GM19395 (cell line): ENCODE data around the gene C1orf35.
A peak's percentile ranks its signal among the peaks of the same experiment; 100 is the strongest.

ENCODE experiments used
- ATAC-seq: cut with Tn5 transposase; IDR thresholded peaks from one replicate; pipeline ENCODE4 v1.9.1; 2021; ENCODE audit warnings: mild to moderate bottlenecking, moderate library complexity; ENCODE audit not compliant: unreplicated experiment

The C1orf35 gene

DNA sequence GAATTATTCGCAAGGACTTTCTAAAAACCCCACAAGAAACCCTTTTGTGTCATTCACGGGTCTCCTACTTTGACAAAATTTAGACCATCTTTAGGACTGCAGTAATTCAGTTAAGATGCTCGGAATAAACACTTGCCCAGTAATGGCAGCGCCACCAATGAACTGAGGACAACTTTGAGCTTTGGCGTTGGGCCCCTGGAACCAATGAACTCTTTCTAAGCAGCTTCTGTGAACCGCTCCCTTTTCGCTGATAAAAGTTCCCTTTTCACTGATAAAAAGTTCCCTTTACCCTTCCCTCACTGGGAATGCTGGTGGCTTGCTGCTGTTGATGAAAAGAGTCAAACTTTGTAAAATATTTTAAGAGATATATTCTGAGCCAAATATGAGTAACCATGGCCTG is 7.4 kb upstream of the C1orf35 start:
- ATAC-seq: no peak

DNA sequence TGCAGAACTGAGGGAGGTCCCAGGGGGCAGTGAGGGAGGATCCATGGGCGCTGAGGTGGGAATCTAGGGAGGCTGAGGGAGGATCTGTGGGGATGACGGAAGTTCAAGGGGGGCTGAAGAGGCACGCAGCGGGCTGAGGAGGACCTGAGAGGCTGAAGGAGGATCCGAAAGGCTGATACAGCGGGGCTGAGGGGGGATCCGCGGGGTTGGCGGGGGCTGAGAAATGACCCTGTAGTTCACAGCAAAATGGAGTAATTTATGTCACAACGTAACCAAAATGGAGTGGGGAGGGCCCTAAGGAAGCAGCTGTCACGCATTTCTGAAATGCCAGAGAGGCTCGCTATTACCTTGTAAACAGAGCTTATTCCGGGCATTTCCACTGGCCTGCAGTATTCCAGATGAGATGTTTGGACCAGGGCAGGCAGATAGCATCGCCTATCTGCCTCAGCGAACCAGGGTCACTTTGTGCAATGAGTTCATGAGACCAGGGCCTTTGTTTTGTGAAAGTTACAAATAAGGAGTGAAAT is 6.9 kb upstream of the C1orf35 start:
- ATAC-seq: peak; percentile 4

DNA sequence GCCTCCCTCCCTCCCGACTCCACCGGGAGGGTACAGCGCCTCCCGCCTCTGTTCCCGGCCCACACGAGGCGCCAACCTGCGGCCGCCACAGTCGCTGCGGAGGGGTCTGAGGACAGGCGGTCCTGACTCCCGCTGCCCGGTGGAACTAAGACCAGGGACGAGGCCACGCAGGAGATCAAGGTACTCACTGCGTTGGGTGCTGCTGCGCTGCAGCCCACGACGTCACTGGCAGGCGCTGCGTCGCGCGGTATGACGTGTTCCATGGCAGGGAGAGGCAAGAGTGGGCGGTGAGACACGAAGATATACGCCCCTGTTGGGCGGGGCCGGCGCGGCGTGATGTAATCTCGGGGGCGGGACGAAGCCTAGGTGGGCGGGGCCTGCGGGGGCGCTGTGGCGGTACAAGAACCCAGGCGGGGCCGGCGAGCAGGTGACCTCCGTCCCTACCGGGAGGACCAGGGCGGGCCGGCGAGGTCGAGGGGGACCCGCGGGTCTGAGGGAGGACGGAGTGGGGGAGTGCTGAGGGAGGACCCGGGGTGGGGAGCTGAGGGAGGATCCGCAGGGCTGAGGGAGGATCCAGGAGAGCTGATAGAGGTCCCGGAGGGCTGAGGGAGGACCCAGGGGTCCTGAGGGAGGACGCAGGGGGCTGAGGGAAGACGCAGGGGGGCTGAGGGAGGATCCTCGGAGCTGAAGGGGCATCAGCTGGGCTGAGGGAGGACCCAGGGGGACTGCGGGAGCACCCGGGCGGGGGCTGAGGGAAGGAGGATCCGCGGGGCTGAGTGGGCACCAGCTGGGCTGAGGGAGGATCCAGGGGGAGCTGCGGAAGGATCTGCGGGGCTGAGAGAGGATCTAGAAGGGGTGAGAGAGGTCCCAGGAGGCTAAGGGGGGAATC is 6.2 kb upstream of the C1orf35 start, which contains the start of gene MRPL55:
Gene MRPL55 (minus strand): TSS at position 227 of the 889 bp plus-strand sequence. CDS start 1,039 bp downstream, outside the sequence.
- ATAC-seq: peak; percentile 90

DNA sequence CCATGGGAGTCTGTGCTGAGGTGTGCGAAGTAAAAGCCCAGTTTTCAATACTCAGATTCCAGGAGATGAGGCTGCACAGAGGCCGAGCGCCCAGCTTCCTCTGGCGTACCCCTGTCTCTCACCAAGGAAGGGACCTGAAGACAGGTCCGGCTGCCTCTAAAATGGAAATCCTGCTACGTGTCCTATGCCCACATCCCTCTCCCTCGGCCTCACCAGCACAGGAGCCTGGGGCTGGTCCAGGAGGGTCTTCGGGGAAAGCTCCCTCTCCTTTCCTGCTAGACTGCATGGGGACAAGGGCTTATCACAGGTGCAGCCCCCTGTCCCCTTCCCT is 5.6 kb upstream of the C1orf35 start:
- peak; percentile 10 for ATAC-seq

DNA sequence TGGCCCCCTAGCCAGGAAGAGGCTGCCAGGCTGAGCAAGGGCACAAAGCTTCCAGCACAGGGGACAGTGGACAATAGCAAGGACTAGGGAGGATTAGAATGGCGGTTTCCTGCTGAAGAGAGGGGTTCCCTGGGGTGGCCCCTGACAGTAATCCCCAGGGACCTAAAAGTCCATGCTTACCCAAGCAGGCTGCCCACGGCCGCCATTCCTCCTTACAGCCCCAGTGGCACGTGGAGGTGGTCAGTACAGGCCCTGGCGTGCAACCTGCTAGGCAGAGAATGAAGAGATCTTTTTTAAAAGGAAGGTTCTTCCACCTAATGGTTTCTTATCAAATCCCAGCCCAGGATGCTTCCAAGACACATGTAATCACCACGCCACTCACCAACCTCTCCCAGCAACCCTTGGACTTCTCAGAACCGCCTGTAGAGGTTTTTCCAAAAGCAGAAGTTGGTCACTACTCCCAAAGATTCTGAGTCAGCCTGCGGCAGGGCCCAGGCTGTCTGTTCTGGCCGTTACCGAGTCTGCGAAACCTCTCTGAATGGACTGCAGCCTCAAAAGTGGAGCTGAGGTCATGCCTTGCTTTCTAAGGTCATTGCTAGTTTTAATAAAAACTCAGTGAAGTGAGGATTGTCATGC is 5.0 kb upstream of the C1orf35 start:
- ATAC-seq: no peak

DNA sequence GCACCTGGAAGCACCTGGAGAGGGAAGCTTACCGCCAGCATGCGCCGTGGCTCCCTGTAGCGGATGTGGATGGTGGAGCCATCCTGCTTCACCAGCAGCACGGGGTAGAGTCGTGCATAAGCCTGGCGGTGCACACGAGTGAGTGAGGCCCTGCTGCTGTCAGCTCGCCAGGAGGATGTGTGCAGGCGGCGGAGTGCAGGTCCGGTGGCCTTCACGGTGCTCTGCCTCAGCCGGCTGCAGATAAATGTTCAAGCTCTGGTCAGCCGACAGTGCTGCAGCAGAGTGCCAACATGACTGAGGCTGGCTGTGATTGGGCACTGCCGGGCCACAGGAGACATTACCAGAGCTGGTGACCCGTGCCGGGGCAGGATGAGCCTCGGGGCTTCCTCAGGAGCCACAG is 4.5 kb upstream of the C1orf35 start:
- no peak for ATAC-seq

DNA sequence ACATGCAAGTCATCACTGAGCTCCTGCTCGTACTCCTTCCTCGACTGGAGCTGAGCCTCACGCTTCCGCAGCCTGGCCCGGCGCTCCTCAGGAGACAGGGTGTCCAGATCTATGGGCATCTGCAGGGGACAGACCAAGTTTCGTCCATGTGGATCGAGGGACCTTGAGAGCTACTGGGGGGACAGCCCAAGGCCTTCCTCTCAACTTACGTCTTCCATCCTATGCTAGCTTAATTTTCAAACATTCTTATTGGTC is 3.6 kb upstream of the C1orf35 start:
- no peak for ATAC-seq

DNA sequence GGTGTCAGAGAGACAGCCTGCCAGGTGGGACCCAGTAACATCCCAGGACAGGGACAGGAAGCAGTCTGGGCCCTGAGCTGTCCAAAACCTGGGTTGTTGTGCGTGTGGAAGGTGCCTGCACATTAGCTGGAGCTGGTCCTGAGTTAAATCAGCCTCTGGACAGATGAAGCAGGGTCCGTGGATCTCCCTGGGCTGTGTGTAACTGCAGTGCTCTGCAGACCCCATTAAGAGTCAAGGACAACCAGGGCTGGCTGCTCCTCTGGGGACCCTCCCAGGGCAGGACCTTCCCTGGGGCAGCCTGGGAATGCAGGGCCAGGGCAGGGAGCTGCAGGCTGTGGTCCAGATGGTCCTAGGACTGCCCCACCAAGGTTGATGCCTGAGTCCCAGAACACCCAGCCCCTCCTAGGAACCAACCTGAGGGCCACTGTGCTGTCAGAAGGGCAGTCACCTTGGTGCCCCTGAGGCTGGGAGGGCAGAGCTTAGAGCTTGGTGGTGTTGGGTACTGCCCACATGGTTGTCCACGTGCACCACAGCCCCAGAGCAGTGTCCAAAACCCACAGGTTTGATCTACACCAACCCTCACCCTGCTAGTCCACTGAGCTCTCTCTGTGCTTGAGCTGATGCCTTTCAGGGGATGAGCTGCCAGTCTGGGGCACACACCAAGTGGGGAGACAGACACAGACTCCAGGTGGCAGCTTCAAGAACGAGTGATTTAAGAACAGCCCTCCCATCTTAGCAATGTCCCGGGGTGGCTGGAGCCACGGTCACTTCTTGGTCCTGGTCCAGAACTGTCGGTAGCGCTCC is 3.1 kb upstream of the C1orf35 start:
- no peak for ATAC-seq

DNA sequence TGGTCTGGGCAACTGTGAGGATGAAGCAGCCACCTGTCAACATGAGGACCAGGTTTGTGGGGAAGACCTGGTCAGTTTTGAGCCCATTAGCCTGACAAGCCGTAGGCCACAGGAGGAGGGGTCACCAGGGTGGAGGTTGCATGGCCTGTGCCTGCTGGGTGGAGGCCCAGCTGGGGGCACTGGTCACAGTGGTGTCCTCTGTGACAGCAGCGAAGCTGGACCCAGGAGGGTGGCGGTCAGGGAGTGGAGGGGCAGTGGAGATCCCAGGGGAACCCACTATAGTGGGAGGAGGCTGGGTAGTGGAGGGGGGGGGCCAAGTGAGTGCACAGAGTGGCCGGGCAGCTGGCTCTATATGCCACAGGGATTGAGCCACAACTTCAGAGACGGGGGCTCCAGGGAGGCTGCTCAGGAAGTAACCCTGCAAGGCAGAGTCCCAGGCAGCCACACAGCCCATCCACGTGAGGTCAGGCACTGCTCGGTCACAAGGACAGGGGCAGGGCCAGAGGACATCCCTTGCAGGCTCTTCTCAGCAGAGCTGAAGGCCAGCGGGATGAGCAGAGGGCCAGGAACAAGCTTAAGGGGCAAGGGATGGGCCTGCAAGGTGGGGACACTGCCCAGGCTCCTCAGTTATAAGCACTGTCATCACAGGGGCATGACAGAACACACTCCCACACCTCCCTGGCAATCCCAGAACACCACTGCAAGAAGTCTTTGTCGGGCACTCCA is 2.3 kb upstream of the C1orf35 start:
- no peak for ATAC-seq

DNA sequence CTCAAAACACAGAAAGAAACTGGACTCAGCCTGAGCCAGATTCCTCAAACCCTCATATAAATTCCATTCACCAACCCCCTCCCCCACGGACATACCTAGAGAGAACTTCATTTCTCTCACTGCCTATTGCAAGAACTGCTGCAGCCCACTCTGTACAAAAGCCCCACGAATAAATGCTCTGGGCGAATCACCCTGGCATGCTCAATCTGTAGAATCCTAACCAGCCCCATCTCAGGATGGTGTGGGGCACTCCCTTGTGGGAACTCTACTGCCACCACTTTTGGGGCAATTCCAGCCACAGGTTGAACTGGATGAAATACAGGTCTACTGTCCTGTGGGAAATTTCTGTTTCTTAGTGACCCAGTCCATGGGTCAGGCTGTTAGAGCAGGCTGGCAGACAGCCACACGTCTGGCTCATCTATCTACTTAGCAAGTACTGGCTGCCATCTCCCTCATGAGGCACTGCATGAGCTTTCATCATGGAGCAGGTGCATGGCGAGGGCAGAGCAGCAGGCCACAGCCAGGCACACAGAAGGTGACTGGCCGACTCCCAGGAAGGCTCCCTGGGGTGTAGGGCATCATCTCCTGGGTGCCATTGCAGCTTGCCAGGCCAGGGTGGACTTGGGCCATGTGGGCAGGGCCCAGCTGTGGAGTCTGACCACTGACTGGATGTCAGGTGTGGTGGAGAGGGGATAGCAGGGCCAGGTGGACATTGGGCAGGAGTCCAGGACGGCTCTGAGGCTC is 1.6 kb upstream of the C1orf35 start:
- no peak for ATAC-seq

DNA sequence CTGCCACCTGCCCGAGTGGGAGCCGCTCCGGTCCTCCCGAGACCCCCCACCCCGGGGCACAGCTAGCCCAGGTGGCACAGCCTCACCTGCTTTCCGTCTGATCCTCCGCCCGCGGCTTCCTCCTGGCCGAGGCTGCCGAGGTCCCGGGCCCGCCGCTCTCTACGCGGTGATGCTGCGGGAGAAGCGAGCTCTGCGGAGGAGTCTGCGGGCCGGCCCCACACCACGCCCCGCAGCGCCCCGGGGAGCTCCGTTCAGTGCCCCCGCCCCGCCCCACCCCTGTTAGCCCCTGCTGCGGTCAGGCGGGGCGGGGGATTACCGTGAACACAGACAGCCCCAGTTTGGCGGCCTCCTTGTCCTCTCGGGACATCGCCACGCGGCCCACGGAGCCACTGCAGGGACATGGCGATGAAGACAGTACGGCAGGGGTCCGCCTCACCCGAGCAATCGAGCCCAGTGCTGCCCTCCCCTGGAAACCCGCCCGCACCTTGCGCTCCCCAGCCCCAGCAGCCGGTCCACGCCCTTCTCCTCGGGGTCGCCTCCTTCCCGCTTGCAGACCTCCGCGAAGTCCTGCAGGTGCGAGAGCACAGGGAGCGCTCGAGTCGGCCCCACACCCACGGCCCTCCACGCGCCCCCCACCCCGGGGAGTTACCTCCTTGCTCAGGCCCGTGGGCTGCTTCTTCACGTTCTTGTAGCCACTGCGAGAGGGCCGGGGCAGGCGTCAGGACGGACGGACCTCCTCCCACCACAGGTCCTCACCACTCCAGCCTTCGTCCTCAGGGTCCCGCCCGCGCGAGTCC is 933 bp downstream of the C1orf35 start:
- peak; percentile 36 for ATAC-seq

DNA sequence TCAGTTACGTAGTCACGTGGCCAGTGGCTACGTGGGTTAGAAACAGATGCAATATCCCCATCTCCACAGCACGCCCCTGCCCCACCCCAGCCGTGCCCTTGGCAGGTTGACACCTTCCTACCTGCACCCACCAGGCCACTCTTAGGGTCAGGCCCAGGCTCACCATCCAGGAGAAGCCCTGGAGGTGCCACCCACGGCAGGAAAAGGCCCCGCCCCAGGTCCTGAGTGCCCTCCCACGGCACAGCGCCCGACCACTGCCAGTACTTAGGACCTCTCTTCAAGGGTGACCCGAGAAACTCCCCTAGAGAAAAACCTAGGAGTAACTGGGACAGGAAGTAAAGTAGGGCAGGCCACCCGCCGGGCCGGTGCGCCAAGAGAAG is 1.5 kb downstream of the C1orf35 start:
- no peak for ATAC-seq

DNA sequence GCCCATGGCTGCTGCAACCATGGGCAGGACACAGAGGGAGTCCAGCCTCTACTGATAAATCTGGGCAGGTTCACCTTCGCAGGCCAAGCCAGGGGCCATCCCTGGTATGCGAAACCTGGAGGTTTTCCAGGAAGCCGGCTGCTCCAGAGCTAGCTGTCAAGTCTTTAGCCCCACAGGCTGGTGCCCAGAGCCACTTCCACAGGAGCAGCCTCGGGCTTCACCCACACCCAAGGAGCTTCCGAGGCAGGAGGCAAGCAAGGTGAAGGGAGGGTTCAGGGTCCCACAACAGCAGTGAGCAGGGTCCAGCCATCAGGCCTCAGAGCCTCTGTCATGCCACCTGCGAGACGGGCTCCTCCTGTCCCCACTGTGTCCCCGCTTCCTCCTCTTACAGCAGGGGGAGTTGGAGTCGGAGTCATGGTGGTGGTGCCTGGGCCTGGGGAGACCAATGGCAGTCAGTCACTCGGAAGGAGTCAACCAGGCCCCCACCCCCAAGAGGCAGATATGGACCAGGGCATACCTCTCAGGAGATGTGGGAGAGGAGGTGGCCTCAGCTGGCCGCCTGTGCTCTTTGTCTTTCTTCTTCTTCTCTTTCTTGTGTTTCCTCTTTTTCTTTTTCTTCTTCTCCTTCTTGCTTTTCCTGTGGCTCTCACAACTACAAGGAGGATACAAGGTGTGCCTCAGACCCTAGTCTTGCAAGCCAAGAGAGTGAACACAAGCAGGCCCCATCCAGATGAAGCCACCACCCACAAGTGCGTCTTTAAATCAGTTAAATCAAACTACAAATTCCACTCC is 2.1 kb downstream of the C1orf35 start:
- ATAC-seq: no peak

DNA sequence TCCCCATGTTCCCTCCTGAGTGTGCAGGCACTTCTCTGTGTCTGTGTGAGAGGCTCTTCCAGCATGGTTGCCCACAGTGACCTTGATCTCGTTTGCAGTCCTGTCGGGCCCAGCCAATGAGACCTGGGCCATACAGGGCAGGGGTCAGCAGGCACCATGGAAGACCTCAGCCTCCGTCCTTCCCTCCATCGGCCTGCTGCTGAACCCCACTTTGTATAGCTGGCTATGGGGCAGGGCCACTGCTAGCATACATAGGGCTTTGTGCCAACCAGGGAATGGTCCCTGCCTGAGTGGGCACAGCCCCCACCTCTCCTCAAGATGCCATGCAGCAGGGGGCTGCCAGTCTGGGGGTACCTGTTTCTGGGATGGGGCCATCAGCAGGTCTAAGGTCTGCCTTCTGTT is 3.8 kb downstream of the C1orf35 start:
- no peak for ATAC-seq

DNA sequence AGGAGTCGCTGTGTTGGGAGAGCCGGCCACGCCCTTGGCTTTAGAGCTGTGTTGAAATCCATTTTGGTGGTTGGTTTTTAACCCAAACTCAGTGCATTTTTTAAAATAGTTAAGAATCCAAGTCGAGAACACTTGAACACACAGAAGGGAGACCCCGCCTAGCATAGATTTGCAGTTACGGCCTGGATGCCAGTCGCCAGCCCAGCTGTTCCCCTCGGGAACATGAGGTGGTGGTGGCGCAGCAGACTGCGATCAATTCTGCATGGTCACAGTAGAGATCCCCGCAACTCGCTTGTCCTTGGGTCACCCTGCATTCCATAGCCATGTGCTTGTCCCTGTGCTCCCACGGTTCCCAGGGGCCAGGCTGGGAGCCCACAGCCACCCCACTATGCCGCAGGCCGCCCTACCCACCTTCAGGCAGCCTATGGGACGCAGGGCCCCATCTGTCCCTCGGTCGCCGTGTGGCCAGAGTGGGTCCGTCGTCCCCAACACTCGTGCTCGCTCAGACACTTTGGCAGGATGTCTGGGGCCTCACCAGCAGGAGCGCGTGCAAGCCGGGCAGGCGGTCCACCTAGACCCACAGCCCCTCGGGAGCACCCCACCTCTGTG is 4.7 kb downstream of the C1orf35 start:
- no peak for ATAC-seq

DNA sequence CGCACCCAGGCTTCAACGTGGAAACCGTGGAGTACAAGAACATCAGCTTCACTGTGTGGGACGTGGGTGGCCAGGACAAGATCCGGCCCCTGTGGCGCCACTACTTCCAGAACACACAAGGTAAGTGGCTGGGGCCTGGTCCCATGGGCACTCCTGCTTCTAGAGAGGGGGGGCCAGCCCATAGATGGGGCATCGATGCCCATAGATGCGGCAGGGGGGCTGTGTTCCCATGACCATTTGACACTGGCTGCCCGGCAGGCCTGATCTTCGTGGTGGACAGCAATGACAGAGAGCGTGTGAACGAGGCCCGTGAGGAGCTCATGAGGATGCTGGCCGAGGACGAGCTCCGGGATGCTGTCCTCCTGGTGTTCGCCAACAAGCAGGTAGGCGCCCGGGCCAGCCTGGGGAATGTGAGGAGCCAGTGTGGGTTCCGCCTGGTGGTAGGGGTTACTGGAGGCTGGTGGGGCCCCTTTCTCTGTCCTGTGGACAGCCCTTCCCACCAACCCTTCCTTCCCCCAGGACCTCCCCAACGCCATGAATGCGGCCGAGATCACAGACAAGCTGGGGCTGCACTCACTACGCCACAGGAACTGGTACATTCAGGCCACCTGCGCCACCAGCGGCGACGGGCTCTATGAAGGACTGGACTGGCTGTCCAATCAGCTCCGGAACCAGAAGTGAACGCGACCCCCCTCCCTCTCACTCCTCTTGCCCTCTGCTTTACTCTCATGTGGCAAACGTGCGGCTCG is 5.6 kb downstream of the C1orf35 start:
- ATAC-seq: no peak
